IMR-90 (cell line): ENCODE data around the gene CDK14.

Experiments
- CEBPB ChIP-seq: IDR thresholded peaks from 2 replicates; pipeline ENCODE4 v1.6.1; 2012; ENCODE audit warnings: low read depth, low read length, improper control_type of control experiment
- CHD1 ChIP-seq: IDR thresholded peaks from 2 replicates; pipeline ENCODE4 v1.6.1; 2012; ENCODE audit warnings: low read depth, low read length, improper control_type of control experiment
- CTCF ChIP-seq: conservative IDR thresholded peaks from 2 replicates; pipeline ENCODE4 v1.5.1; 2012; ENCODE audit warnings: mild to moderate bottlenecking, low read depth, low read length, improper control_type of control experiment
- ELK1 ChIP-seq: fragments of 150-350 bp; IDR thresholded peaks from 2 replicates; pipeline ENCODE4 v1.6.1; 2016; ENCODE audit warnings: low read depth, mild to moderate bottlenecking, low read length, moderate library complexity, borderline replicate concordance
- MAFK ChIP-seq: IDR thresholded peaks from 2 replicates; pipeline ENCODE4 v1.6.1; 2012; ENCODE audit warnings: low read depth, low read length, improper control_type of control experiment
- MAZ ChIP-seq: IDR thresholded peaks from 2 replicates; pipeline ENCODE4 v1.6.1; 2012; ENCODE audit warnings: low read depth, mild to moderate bottlenecking, low read length, improper control_type of control experiment, moderate library complexity, borderline replicate concordance
- MXI1 ChIP-seq: IDR thresholded peaks from 2 replicates; pipeline ENCODE4 v1.6.1; 2012; ENCODE audit warnings: low read depth, mild to moderate bottlenecking, low read length, moderate library complexity, borderline replicate concordance
- POLR2A ChIP-seq: IDR thresholded peaks from 2 replicates; pipeline ENCODE4 v1.6.1; 2012; ENCODE audit warnings: mild to moderate bottlenecking, low read depth, low read length
- RAD21 ChIP-seq: IDR thresholded peaks from 2 replicates; pipeline ENCODE4 v1.6.1; 2012; ENCODE audit warnings: low read length, improper control_type of control experiment
- RCOR1 ChIP-seq: IDR thresholded peaks from 2 replicates; pipeline ENCODE4 v1.6.1; 2012; ENCODE audit warnings: mild to moderate bottlenecking, low read length, improper control_type of control experiment; ENCODE audit not compliant: insufficient replicate concordance
- RFX5 ChIP-seq: IDR thresholded peaks from 2 replicates; pipeline ENCODE4 v1.8.0; 2012; ENCODE audit warnings: low read depth, mild to moderate bottlenecking, low read length, moderate library complexity
- SMC3 ChIP-seq: fragments of 150-350 bp; IDR thresholded peaks from 2 replicates; pipeline ENCODE4 v1.6.1; 2016; ENCODE audit warnings: low read depth, mild to moderate bottlenecking, antibody characterized with exemption, low read length, moderate library complexity
- USF2 ChIP-seq: fragments of 150-350 bp; IDR thresholded peaks from 2 replicates; pipeline ENCODE4 v1.6.1; 2017; ENCODE audit warnings: mild to moderate bottlenecking, antibody characterized with exemption, low read length, low read depth

- no peak for TF ChIP-seq CTCF
- TF ChIP-seq POLR2A: no peak
- no peak for TF ChIP-seq MAZ
- no peak for TF ChIP-seq MAFK
- TF ChIP-seq SMC3: no peak
- no peak for TF ChIP-seq RAD21
- TF ChIP-seq RFX5: no peak
- no peak for TF ChIP-seq CEBPB
- TF ChIP-seq MXI1: no peak
- TF ChIP-seq USF2: no peak
- TF ChIP-seq ELK1: no peak
- TF ChIP-seq RCOR1: no peak
- TF ChIP-seq CHD1: no peak
These were observed 280.6 kb downstream of the CDK14 start for GRCh38 chr7:90876701-90877100.
